Ramos (cell line): Measurements from ENCODE around the gene SDE2.
"Not testable (repeated sequence)": the region's sequence is repeated elsewhere in the genome, so short reads cannot be mapped to it uniquely, and the experiment has no call there.

Experiments
- in situ Hi-C: fragments of 300-500 bp; cut with MboI; formaldehyde crosslinking; loops from one replicate; pipeline ENCODE4 v1.14.3; 2022; ENCODE audit warnings: low sequenced_read_pairs; ENCODE audit not compliant: unreplicated experiment

SDE2 gene

DNA sequence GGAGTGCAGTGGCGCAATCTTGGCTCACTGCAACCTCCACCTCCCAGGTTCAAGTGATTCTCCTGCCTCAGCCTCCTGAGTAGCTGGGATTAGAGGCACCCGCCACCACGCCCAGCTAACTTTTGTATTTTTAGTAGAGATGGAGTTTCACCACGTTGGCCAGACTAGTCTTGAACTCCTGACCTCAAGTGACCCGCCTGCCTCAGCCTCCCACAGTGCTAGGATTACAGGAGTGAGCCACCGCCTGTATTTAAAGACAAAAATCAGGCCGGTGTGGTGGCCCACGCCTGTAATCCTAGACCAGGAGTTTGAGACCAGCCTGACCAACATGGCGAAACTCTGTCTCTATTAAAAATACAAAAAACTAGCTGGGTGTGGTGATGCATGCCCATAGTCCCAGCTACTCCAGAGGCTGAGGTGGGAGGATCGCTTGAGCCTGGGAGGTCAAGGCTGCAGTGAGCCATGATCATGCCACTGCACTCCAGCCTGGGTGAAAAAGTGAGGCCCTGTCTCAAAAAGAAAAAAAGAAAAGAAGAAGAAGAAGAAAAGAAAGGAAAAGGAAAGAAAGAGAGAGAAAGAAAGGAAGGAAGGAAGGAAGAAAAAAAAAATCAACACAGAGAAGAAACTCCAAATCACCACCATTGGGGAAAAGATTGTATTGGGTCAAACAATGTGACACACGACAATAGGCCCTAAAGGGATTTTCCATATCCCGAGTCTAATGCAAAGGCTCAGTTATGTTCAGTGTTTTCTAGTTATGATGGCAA, 8.2 kb upstream of the SDE2 start:
- in situ Hi-C loops, result not testable (repeated sequence)

DNA sequence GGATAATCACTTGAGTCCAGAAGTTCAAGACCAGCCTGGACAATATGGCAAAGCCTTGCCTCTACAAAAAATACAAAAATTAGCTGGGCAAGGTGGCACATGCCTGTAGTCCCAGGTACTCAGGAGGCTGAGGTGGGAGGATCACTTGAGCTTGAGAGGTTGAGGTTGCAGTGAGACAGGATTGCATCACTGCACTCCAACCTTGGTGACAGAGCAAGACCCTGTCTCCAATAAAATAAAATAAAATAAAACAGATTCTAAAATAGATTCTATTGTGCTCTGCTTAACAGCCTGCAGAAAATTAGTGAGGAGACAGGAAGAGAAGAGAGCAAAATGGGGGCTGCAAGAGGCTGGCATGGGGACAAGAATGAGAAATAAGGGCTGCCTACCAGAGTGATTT, 7.5 kb upstream of the SDE2 start:
- in situ Hi-C loops, result no loop called here

DNA sequence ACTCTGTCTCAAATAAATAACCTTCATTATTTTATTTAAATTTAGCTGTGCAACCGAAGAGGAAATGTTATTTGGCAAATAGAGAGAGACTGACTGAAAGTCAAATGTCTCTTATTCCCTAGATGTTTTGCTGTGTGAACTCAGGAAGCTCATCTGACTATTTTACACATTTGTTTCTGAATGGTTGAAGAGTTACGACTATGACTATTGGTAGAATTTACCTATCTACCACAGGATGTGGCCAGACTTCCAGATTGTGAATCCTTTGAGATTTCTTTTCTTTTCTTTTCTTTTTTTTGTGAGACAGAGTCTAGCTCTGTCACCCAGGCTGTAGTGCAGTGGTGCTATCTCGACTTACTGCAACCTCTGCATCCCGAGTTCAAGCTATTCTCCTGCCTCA, 5.3 kb upstream of the SDE2 start:
- in situ Hi-C loops, result no loop called here

DNA sequence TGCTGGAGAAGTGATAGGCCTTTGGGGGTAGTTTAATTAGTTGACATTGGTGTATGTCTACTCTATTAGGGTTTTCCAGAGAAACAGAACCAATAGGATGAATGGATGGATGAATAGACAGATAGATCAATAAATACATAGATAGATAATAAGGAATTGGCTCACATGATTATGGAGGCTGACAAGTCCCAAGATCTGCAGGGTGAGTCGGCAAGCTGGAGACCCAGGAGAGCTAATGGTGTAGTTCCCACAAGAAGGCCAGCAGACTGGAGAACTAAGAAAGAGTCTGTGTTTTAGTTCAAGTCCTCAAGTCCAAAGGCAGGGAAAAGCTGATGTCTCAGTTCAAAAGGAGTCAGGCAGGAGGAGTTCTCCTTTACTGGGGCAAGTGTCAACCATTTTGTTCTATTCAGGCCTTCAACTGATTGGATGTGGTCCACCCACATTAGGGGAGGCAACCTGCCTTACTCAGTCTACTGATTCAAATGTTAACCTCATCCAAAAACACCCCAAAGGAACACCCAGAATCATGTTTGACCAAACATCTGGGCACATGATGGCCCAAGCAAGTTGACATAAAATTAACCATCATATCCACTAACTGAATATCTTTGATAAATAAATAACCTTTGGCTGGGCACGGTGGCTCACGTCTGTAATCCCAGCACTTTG, 4.5 kb upstream of the SDE2 start:
- in situ Hi-C loops, result no loop called here

DNA sequence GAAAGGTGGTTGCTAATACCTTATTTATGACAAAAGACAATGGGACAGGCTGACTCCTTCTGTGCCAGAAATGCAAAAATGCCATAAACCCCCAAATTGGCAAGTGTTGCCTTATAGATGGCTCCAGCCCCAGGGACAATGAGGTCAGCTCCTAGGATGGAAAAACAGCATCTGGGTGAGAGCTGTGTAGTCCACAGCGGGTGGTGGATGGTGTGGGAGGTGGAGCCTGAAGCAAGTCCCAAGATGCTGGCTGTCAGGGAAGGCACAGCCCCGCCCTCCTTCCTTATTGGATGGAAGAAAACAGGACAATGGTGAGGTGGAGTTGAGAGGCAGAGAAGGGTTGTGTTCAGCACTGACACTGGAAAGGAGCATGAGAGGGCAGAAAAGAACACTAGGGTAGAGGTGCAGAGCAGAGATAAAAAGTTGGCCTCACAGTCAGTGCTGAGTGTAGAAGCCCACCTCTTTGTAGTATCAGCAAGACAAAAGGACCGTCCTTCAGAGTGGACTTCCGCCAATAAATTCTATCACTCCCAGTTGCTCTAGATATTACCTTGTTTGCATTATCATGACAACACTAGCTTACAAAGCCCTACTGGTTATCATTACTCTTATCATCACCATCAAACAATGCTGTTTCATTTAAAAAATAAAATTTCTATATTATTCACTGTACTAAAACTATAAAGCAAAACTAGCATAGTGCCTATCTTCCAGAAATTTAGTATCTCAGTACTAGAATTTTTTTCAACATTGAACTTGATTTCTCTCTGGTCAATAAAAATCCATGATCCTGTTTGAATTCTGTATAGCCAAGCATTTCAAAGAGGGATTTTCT, 3.7 kb upstream of the SDE2 start:
- in situ Hi-C loops, result no loop called here

DNA sequence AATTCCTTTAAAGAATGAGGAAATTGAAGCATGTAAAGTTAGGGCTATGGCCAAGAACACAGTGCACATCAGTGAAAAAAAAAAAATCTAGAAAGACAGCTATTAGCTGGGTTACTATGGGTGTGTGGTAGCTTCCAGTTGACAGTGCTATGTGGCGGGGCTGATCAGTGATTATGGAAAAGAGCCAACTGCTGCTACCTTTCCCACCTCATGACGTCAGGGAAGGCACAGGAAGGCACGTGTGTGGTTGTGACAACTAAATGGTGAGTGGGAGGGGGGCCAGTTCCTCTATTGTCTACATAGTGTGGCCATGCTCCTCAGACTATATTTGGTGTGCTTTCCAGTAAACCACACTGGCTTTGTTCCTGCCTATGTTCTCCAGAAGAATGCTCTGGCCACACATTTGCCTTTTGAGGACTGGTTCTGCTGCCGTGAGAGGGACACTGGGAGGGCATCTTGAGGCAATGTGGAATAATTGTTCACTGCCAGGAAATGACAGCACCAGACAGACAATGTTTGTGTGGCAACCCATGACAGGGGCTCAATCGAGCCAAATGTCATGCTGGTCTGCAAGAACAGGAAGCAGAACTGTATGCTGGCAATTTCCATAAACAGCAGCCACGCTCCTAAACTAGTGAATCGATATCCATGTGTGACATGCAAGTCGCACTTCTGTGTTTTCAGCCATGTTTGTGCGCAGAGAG, 3.0 kb upstream of the SDE2 start:
- in situ Hi-C loops, result no loop called here

DNA sequence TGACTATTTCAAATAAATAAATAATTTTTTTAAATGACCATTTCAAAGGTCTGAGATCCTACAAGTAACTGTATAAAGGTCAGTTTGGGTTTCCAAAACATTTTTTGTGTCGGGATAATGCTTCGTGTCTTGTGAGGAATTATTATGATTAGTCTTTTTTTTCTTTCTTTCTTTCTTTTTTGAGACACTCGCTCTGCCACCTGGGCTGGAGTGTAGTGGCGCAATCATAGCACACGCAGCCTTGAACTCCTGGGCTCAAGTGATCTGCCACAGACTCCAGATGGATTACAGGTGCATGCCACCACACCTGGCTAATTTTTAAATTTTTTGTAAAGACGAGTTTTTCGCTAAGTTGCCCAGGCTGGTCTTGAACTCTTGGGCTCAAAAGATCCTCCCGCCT, 1.9 kb upstream of the SDE2 start:
- in situ Hi-C loops, result no loop called here

DNA sequence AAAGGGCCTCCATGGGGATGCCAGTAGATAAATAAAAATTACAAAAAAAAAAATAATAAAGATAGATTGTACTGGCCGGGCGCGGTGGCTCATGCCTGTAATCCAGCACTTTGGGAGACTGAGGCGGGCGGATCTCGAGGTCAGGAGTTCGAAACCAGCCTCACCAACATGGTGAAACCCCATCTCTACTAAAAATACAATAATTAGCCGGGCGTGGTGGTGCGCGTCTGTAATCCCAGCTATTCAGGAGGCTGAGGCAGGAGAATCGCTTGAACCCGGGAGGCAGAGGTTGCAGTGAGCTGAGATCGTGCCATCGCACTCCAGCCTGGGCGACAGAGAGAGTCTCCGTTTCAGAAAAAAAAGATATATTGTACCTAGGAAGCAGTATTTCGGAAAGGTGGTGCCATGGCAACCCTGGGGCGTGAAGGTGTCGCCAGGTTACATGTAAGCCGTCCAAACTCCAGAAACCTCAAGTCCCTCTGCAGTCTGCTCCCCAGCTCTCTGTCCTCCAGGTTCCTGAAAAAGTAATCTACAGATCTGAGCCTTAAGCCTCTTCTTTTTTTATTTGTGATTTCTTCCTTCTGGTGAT, 1.4 kb upstream of the SDE2 start:
- in situ Hi-C loops, result not testable (repeated sequence)

DNA sequence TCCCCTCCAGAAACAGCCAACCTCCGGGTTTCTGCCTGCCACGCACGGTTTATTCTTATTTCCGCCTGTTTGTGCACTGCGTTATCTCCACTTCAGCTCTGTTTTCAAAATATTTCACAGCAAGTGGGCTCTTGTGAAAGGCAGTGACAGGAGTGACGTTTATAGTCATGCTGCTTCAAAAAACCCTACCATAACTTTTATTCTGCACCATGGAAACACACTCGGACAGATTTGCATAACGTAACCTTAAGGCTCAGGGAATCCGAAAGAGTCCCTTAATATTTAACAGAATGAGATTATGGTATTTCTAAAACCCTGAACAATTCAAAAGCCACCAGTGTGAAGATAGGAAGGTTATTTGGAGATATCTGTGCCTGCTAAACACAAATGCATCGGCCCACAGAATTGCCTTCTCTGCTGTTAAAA, 782 bp upstream of the SDE2 start:
- in situ Hi-C loops, result no loop called here

DNA sequence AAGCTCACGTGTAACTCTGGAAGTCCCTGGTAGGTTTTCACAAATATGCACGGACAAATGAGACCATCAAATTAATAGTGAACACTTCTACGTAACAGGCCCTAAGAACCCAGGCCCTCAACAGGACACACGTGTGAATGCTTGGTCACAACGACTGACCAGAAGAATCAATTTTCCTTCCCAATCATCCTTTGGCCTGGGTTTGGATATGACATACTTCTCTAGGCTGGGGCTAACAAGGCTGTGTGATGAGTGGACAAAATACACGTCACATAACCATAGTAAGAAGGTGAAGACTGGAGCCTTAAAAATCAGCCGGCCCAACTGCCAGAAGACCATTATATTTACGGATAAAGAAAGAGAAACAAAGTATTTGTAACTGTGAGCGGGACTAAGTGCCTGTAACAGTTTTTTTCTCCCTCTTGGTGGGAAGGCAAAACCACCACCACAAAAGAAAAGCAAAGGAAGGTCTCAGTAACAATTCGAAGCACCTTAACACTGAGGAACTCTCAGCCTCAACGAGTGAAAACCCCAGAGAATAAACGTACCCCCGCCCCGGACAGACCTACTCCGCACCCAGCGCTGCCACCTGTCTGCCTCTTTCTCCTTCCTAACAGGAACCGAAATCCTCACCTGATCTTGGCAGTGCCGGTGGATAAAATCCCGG, 450 bp downstream of the SDE2 start:
- in situ Hi-C loops, result no loop called here

DNA sequence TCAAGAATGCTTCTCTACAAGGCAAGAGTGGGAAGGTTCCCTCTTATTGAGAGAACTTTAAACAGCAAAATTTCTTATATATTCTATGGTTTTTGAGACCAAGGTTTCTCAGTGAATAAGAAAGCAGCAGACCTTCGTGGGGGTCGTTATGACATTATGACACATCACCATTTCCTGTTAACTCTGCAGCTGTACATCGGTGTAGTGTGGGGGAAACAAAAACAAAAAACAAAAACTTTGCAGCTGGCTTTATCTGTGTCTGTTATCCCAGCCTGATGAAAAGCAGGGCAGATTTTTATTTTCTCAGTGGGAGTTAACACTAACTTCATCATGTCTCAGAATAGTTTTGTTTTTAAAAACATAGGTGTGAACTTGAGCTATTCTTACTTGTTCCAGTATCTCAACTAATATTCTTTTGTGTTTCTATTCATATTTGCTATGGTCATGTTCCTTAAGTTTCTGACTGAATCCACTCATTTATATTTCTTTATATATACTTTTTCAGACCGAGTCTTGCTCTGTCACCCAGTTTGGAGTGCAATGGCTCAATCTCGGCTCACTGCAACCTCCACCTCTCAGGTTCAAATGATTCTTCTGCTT, 2.1 kb downstream of the SDE2 start:
- in situ Hi-C loops, result no loop called here

DNA sequence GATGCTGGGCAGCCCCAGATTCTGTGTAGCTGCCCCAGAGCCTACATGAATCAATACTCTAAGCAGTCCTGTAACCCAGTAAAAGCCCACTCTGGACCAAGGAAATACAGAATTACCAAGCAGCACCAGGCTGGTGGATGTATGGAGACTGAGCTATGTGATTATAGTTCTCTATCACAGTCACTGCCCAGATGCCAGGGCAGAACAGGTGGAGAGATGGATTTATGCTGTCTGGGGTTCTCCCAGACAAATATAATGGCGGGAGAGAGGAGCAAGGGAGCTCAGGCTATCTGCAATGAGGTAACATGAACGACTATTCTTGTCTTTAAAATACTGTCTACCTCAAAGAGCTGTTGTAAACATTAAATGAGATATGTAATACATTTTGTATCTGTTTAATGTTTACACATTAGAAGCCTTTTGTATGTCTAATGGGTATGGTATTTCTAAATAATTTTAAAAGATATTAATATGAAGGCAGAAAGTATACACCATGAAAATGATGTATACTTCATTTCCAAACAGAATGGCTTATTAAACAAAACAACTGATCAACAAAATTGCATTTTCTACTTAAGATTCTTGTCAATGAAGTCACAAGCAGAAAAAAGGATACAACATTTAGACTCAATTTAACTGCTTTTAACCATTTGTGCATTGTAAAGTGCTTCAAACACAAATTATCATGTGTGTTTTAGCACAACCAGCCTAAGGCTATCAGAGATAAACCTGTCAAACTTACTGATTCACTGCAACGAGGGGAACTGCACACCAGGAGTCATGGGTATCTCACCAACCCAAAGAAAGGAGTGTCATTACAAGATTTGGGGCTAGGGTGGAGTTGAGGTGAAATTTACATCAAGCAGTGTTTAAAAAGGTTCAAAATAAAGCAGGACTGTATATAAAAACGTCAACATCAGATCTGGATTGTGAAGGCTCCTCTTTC, 3.0 kb downstream of the SDE2 start:
- in situ Hi-C loops, result no loop called here

DNA sequence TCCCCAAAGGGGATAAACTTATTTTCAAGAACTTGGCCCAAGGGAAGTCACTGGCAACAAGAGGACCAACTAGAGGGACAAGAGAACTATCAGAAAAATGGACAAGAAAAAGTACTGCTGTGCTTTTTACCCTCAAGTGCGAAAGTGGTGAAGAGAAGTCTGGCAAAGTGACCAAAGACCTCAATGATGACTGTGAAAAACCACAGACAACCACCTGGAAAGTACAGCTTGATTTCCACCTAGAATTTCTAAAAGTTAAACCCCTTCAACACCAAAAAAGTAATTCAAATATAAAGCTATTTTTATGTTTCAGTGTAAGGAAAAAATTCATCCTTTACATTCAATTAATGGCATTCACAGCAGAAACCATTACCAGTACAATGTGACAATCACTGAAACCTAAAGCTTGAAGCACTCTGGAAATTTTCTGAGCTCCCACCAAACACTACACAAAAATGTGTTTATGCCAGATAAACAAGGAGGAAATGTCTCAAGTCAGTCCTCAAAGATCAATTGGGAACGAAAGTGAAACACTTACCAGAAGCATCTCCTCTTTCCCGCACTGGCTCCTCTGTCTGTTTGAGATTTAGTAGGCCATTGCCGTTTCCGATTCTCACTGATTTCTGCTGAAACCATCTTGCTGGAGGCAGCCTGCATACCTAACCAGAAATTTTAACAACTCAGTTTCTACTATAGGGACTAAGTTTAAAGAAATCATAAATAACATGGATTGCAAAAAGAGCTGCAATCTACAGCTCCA, 8.3 kb downstream of the SDE2 start:
- in situ Hi-C loops, result no loop called here

DNA sequence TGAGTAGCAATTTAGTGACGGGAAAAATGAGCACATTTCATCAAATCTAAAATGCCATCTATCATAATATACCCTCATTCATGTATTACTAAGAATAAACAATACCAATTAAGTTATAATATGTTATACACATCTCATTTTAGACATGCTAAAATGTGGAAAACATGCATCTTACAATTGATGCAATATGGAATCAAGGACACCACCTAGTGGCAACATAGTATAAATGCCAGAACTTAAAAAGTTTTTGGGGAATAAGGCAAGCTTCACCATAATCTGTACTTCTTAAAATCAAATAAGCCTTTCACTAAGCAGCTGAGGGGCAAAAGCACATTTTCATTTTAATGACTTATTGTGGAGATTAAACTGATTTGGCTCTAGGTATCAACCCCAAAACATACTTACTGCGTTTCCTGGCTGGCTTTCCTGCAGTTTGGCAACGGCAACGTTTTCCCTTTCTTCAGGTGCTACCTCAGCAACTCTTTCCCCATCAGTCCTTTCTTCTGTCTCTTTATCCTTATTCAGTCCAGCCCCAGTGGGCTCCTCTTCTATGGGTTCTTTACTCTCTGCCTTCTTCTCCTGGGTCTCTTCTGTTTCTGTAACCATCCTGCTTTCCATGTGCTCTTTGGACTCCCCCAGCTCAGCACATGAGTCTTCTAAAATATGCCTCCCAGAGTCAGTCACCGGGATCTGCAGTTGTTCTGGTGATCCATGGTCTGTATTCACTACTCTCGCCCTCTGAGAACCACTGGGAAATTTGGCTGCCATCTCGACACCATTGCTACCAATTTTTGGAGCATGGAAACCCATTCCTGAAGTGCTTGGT, 11.4 kb downstream of the SDE2 start:
- in situ Hi-C loops, result no loop called here

DNA sequence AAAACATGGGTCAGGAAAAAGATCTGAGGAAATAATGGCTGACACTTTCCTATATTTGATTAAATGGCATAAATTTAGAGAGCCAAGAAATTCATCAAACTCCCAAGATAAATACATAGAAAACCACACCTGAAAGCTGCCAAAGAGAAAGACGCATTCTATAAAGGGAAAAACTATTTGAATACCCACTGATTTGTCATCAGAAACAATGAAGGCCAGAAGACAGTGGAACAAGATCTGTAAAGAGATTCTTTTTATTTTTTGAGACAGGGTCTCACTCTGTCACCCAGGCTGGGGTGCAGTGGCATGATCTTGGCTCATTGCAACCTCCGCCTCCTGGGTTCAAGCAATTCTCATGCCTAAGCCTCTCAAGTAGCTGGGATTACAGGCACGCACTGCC, 17.4 kb downstream of the SDE2 start:
- in situ Hi-C loops, result loop anchor here (5.0 kb wide), 1 partner anchor 136 kb away; no protein-coding TSS in a partner anchor

DNA sequence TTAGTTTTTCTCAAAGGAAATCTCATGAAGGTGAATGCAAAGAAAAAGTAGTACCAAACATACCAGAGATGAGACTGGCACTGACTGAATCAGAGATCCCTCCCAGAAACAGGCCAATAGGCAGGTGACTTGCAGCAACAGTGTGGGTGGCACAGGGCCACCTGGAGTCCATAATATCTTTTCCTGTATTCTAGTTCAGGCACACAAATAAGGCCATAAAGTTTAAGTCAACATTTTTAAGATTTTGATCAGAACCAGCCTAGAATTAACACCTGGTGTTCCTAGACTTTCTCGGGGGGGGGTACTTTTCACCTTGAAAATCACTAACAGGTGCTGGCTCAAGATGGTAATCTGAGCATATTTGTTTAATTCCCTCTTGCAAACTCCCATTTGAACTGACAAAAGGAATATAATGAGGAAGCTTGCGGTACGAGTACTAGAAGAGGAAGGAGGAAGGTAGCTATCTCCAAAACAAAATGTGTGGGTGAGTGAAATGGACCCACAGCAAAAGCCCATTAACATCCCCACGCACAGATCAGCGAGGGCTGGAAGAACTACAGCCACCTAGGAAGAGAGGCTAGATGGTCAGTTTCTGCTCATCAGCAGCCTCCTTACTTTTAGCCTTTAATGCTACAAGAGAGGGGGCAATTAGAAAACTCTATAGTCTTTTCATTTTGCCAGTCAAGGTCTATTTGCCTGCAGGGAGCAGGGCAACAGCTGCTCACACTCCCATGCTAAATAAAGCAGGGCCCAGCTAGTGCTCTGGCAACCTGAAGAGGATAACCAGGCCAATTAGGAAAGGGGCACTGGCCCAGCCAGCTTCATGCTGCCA, 18.9 kb downstream of the SDE2 start:
- in situ Hi-C loops, result loop anchor here (5.0 kb wide), 1 partner anchor 137 kb away; no protein-coding TSS in a partner anchor
